SK-N-SH treated with all-trans-retinoic acid at 6 μM for 48 hours (cell line): Measurements from ENCODE around the gene SFMBT2.

Experiments
- ATAC-seq: fragments of 200-7000 bp; cut with Tn5 transposase; 3 replicates; pipeline ENCODE4 v1.9.1; 2020; ENCODE audit warnings: mild to moderate bottlenecking, moderate library complexity
- ARNTL ChIP-seq: fragments of 450-650 bp; formaldehyde crosslinking; IDR thresholded peaks from 2 replicates; pipeline ENCODE4 v1.5.0; 2020; ENCODE audit warnings: low read depth, mild to moderate bottlenecking, moderate library complexity, borderline replicate concordance
- BACH2 ChIP-seq: fragments of 250-450 bp; sonication (Bioruptor Pico); IDR thresholded peaks from 2 replicates; pipeline ENCODE4 v1.9.0; 2021; ENCODE audit warnings: mild to moderate bottlenecking, borderline replicate concordance
- CREB5 ChIP-seq: fragments of 250-450 bp; sonication (Bioruptor Pico); IDR thresholded peaks from 2 replicates; pipeline ENCODE4 v1.5.1; 2020; ENCODE audit warnings: low read depth, mild to moderate bottlenecking, moderate library complexity
- ESRRG ChIP-seq: fragments of 250-450 bp; sonication (Bioruptor Pico); IDR thresholded peaks from 2 replicates; pipeline ENCODE4 v1.6.1; 2021; ENCODE audit warnings: mild to moderate bottlenecking
- GLIS3 ChIP-seq: fragments of 250-450 bp; sonication (Bioruptor Pico); IDR thresholded peaks from 2 replicates; pipeline ENCODE4 v1.5.0; 2020; ENCODE audit warnings: mild to moderate bottlenecking, moderate library complexity
- ISL1 ChIP-seq: fragments of 250-450 bp; sonication (Bioruptor Pico); IDR thresholded peaks from 2 replicates; pipeline ENCODE4 v2.1.2; 2022; ENCODE audit warnings: mild to moderate bottlenecking, moderate library complexity
- OSR1 ChIP-seq: fragments of 250-450 bp; sonication (Bioruptor Pico); IDR thresholded peaks from 2 replicates; pipeline ENCODE4 v1.8.0; 2022; ENCODE audit warnings: moderate library complexity, mild to moderate bottlenecking, inconsistent platforms
- PPARA ChIP-seq: fragments of 250-450 bp; sonication (Bioruptor Pico); IDR thresholded peaks from 2 replicates; pipeline ENCODE4 v1.5.0; 2020; ENCODE audit warnings: mild to moderate bottlenecking, borderline replicate concordance
- RARB ChIP-seq: fragments of 250-450 bp; sonication (Bioruptor Pico); IDR thresholded peaks from 2 replicates; pipeline ENCODE4 v1.8.0; 2021; ENCODE audit warnings: mild to moderate bottlenecking, moderate library complexity
- SNAI2 ChIP-seq: fragments of 250-450 bp; sonication (Bioruptor Pico); IDR thresholded peaks from 2 replicates; pipeline ENCODE4 v1.5.0; 2020; ENCODE audit warnings: mild to moderate bottlenecking, moderate library complexity
- TCF4 ChIP-seq: fragments of 250-450 bp; sonication (Bioruptor Pico); IDR thresholded peaks from 2 replicates; pipeline ENCODE4 v1.8.0; 2021; ENCODE audit warnings: mild to moderate bottlenecking, moderate library complexity, borderline replicate concordance
- TOX ChIP-seq: fragments of 250-450 bp; sonication (Bioruptor Pico); IDR thresholded peaks from 2 replicates; pipeline ENCODE4 v1.8.0; 2021; ENCODE audit warnings: mild to moderate bottlenecking, moderate library complexity, borderline replicate concordance
- ZC3H10 ChIP-seq: fragments of 250-450 bp; sonication (Bioruptor Pico); IDR thresholded peaks from 2 replicates; pipeline ENCODE4 v1.5.1; 2021; ENCODE audit warnings: mild to moderate bottlenecking, moderate library complexity
- ZFP3 ChIP-seq: fragments of 250-450 bp; sonication (Bioruptor Pico); IDR thresholded peaks from 2 replicates; pipeline ENCODE4 v1.5.0; 2020; ENCODE audit warnings: mild to moderate bottlenecking, moderate library complexity
- ZFP30 ChIP-seq: fragments of 450-650 bp; formaldehyde crosslinking; IDR thresholded peaks from 2 replicates; pipeline ENCODE4 v1.5.0; 2022; ENCODE audit warnings: mild to moderate bottlenecking, moderate library complexity
- ZNF565 ChIP-seq: fragments of 450-650 bp; formaldehyde crosslinking; conservative IDR thresholded peaks from 2 replicates; pipeline ENCODE4 v1.5.0; 2020; ENCODE audit warnings: low read depth, mild to moderate bottlenecking, moderate library complexity
- ZNF70 ChIP-seq: fragments of 450-650 bp; formaldehyde crosslinking; IDR thresholded peaks from 2 replicates; pipeline ENCODE4 v1.5.0; 2020; ENCODE audit warnings: mild to moderate bottlenecking, moderate library complexity
- ZNF8 ChIP-seq: fragments of 450-650 bp; formaldehyde crosslinking; IDR thresholded peaks from 2 replicates; pipeline ENCODE4 v1.5.0; 2020; ENCODE audit warnings: mild to moderate bottlenecking, moderate library complexity
- TF ChIP-seq, protein P1 (sequence below): fragments of 250-450 bp; sonication (Bioruptor Pico); IDR thresholded peaks from 2 replicates; pipeline ENCODE4 v1.8.0; 2021; ENCODE audit warnings: low read depth, mild to moderate bottlenecking, moderate library complexity, borderline replicate concordance
- TF ChIP-seq, protein P2 (sequence below): fragments of 250-450 bp; sonication (Bioruptor Pico); IDR thresholded peaks from 2 replicates; pipeline ENCODE4 v1.5.1; 2021; ENCODE audit warnings: mild to moderate bottlenecking, moderate library complexity
- TF ChIP-seq, protein P3 (sequence below): fragments of 250-450 bp; sonication (Bioruptor Pico); IDR thresholded peaks from 2 replicates; pipeline ENCODE4 v1.8.0; 2020; ENCODE audit warnings: mild to moderate bottlenecking, moderate library complexity, borderline replicate concordance

Gene SFMBT2

DNA sequence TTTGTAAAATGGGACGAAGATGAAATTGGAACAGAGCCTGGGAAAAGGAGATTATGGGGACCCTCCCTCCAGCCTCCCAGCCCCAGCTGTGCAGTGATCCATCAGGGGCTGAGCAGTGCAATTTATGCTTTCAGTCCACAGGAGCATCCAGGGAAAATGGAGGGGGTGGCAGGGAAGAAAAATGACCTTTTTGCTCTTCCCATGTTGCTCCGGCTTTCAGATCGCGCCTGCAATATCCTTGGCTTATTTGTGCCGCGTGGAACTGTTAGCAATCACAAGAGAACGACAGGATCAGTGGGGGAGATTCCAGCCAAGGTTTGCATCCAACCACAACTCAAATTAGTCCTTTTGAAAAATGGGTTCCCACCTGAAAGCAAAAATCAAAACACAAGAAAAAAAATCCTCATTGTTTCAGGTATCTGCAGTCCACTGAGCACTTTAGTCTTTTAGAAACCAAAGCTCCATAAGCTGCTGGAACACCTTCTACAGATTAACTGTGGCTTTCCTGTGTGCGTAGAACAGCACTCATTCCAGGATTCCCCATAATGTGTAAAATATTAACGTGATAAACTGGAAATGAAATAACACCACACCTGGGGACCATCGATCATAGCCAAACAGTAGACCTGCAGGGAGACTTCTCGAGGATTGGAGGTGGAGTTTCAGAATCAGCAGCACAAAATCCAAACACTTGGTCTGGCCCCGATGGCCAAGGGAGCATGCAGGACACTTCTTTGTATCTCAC is 30.7 kb upstream of the SFMBT2 start:
- TF ChIP-seq TCF4 (CRISPR knock-in tag): no peak
- no peak for TF ChIP-seq ARNTL (CRISPR knock-in tag)
- no peak for TF ChIP-seq ZC3H10 (CRISPR knock-in tag)
- TF ChIP-seq, protein P1, sequence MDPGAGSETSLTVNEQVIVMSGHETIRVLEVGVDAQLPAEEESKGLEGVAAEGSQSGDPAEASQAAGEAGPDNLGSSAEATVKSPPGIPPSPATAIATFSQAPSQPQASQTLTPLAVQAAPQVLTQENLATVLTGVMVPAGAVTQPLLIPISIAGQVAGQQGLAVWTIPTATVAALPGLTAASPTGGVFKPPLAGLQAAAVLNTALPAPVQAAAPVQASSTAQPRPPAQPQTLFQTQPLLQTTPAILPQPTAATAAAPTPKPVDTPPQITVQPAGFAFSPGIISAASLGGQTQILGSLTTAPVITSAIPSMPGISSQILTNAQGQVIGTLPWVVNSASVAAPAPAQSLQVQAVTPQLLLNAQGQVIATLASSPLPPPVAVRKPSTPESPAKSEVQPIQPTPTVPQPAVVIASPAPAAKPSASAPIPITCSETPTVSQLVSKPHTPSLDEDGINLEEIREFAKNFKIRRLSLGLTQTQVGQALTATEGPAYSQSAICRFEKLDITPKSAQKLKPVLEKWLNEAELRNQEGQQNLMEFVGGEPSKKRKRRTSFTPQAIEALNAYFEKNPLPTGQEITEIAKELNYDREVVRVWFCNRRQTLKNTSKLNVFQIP: no peak
- TF ChIP-seq ISL1 (CRISPR knock-in tag): no peak
- no peak for TF ChIP-seq ESRRG (CRISPR knock-in tag)
- TF ChIP-seq OSR1 (CRISPR knock-in tag): no peak
- TF ChIP-seq ZFP3: no peak
- TF ChIP-seq ZNF8: no peak
- no peak for TF ChIP-seq CREB5 (CRISPR knock-in tag)
- TF ChIP-seq TOX (CRISPR knock-in tag): no peak
- TF ChIP-seq RARB: no peak
- TF ChIP-seq GLIS3 (CRISPR knock-in tag): no peak
- TF ChIP-seq, protein P2, sequence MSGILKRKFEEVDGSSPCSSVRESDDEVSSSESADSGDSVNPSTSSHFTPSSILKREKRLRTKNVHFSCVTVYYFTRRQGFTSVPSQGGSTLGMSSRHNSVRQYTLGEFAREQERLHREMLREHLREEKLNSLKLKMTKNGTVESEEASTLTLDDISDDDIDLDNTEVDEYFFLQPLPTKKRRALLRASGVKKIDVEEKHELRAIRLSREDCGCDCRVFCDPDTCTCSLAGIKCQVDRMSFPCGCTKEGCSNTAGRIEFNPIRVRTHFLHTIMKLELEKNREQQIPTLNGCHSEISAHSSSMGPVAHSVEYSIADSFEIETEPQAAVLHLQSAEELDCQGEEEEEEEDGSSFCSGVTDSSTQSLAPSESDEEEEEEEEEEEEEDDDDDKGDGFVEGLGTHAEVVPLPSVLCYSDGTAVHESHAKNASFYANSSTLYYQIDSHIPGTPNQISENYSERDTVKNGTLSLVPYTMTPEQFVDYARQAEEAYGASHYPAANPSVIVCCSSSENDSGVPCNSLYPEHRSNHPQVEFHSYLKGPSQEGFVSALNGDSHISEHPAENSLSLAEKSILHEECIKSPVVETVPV (CRISPR knock-in tag): no peak
- ATAC-seq: no peak

GRCh38 chr10:7439696-7440095 is 28.9 kb upstream of the SFMBT2 start:
- TF ChIP-seq BACH2 (CRISPR knock-in tag) (no peak), CREB5 (CRISPR knock-in tag) (no peak), ZFP30 (no peak), SNAI2 (CRISPR knock-in tag) (no peak), ZNF70 (CRISPR knock-in tag) (no peak), TOX (CRISPR knock-in tag) (no peak), GLIS3 (CRISPR knock-in tag) (no peak), ZNF565 (CRISPR knock-in tag) (no peak), PPARA (CRISPR knock-in tag) (no peak), ARNTL (CRISPR knock-in tag) (no peak), TCF4 (CRISPR knock-in tag) (no peak), ISL1 (CRISPR knock-in tag) (no peak), OSR1 (CRISPR knock-in tag) (no peak)
- TF ChIP-seq, protein P3, sequence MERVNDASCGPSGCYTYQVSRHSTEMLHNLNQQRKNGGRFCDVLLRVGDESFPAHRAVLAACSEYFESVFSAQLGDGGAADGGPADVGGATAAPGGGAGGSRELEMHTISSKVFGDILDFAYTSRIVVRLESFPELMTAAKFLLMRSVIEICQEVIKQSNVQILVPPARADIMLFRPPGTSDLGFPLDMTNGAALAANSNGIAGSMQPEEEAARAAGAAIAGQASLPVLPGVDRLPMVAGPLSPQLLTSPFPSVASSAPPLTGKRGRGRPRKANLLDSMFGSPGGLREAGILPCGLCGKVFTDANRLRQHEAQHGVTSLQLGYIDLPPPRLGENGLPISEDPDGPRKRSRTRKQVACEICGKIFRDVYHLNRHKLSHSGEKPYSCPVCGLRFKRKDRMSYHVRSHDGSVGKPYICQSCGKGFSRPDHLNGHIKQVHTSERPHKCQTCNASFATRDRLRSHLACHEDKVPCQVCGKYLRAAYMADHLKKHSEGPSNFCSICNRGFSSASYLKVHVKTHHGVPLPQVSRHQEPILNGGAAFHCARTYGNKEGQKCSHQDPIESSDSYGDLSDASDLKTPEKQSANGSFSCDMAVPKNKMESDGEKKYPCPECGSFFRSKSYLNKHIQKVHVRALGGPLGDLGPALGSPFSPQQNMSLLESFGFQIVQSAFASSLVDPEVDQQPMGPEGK (CRISPR knock-in tag): no peak
- TF ChIP-seq, protein P2 (CRISPR knock-in tag): no peak
- ATAC-seq: no peak
